ENCODE data around the gene PCDHGB7. TPM values are rescaled to one million over a fixed set of nuclear protein-coding genes. Genes with fewer than 3 reads are reported as not detected.

Gene PCDHGB7
- polyA plus RNA-seq, 1 of the 3 experiments (the other 2 are of a cell fraction): 19.1 TPM

DNA sequence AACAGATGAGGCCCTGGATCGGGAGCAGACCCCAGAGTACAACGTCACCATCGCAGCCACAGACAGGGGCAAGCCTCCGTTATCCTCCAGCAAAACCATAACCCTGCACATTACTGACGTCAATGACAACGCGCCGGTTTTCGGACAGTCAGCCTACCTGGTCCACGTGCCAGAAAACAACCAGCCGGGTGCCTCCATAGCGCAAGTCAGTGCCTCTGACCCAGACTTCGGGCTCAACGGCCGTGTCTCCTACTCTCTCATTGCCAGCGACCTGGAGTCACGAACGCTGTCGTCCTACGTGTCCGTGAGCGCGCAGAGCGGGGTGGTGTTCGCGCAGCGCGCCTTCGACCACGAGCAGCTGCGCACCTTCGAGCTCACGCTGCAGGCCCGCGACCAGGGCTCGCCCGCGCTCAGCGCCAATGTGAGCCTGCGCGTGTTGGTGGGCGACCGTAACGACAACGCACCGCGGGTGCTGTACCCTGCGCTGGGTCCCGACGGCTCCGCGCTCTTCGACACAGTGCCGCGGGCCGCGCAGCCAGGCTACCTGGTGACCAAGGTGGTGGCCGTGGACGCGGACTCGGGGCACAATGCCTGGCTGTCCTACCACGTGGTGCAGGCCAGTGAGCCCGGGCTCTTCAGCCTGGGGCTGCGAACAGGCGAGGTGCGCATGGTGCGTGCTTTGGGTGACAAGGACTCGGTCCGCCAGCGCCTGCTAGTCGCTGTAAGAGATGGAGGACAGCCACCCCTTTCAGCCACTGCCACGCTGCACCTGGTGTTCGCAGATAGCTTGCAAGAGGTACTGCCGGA lies 1.8 kb downstream of the PCDHGB7 start:
- no peak for DNase-seq
- H3K4me2 ChIP-seq: no peak overlapping the region
- H3K4me1 ChIP-seq (ENCODE audit: control insufficient read depth in 1 of 2, insufficient read depth in 2 of 2, low read depth in 1 of 2, low read length in 1 of 2): no peaks in the 10 kb centered on the region; a peak in 1 of 4 replicates
- no peaks in the 10 kb centered on the region for H3K27me3 ChIP-seq (ENCODE audit: insufficient read depth)
- ChIA-PET CTCF (interaction anchor here (1.3 to 1.7 kb wide), 2 partner anchors 141 to 145 kb away, joined by 3 to 5 read pairs; no protein-coding TSS in a partner anchor), POLR2A (no interaction called here)
- peaks cover 18% of the 10 kb centered on the region; the same call in 1 of the 2 replicates for H3K79me2 ChIP-seq (ENCODE audit: insufficient read depth)
- 96% methylated on average over 48 of the region's 74 CpGs for WGBS (ENCODE audit: low lambda C conversion rate)
- H3K9me3 ChIP-seq: 0 out of 2 replicates have a peak, but pooled peaks cover 7% of the 10 kb centered on the region
- H3K9ac ChIP-seq: no peak overlapping the region
- peaks cover 4% of the 10 kb centered on the region for H3F3A ChIP-seq (replicated peaks; ENCODE audit: insufficient read depth)
- H3K4me3 ChIP-seq (ENCODE audit: low read depth in 2 of 2, low read length in 1 of 2): peak overlapping the region in 1 of 2 experiments; percentile 56; a peak in 1 of 4 replicates
- H3K9me2 ChIP-seq: no peaks in the 10 kb centered on the region
- H2AFZ ChIP-seq (ENCODE audit: low read depth): no peak overlapping the region
- H3K36me3 ChIP-seq (replicated peaks in 1 of 2; ENCODE audit: control insufficient read depth in 1 of 2, insufficient read depth in 2 of 2, low read length in 1 of 2): peaks cover 3 to 41% of the 10 kb centered on the region in 2 experiments
- TF ChIP-seq RCOR1 (IDR thresholded peaks at IDR 0.05; ENCODE audit: low read length) (no peak), FOXM1 (IDR thresholded peaks at IDR 0.05; ENCODE audit: low read depth) (no peak), JUND (IDR thresholded peaks at IDR 0.05) (no peak), ELF1 (IDR thresholded peaks at IDR 0.05) (no peak), RAD21 (IDR thresholded peaks at IDR 0.05; ENCODE audit: low read length) (no peak), RXRA (IDR thresholded peaks at IDR 0.05; ENCODE audit: borderline replicate concordance, low read depth) (no peak), EP300 (IDR thresholded peaks at IDR 0.05; ENCODE audit: borderline replicate concordance in 1 of 2, low read depth in 1 of 2, low read length in 1 of 2) (no peak), GATA2 (CRISPR knock-in tag; IDR thresholded peaks at IDR 0.05) (no peak), NRF1 (IDR thresholded peaks at IDR 0.05; ENCODE audit: low read depth, low read length) (no peak), YY1 (IDR thresholded peaks at IDR 0.05; ENCODE audit: low read depth) (no peak), RFX5 (IDR thresholded peaks at IDR 0.05; ENCODE audit: low read length) (no peak)
- TF ChIP-seq, protein P1, sequence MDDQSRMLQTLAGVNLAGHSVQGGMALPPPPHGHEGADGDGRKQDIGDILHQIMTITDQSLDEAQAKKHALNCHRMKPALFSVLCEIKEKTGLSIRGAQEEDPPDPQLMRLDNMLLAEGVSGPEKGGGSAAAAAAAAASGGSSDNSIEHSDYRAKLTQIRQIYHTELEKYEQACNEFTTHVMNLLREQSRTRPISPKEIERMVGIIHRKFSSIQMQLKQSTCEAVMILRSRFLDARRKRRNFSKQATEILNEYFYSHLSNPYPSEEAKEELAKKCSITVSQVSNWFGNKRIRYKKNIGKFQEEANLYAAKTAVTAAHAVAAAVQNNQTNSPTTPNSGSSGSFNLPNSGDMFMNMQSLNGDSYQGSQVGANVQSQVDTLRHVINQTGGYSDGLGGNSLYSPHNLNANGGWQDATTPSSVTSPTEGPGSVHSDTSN (IDR thresholded peaks at IDR 0.05): no peak
- TF ChIP-seq, protein P2, sequence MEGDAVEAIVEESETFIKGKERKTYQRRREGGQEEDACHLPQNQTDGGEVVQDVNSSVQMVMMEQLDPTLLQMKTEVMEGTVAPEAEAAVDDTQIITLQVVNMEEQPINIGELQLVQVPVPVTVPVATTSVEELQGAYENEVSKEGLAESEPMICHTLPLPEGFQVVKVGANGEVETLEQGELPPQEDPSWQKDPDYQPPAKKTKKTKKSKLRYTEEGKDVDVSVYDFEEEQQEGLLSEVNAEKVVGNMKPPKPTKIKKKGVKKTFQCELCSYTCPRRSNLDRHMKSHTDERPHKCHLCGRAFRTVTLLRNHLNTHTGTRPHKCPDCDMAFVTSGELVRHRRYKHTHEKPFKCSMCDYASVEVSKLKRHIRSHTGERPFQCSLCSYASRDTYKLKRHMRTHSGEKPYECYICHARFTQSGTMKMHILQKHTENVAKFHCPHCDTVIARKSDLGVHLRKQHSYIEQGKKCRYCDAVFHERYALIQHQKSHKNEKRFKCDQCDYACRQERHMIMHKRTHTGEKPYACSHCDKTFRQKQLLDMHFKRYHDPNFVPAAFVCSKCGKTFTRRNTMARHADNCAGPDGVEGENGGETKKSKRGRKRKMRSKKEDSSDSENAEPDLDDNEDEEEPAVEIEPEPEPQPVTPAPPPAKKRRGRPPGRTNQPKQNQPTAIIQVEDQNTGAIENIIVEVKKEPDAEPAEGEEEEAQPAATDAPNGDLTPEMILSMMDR (IDR thresholded peaks at IDR 0.05): no peak
- no peaks in the 10 kb centered on the region for H4K20me1 ChIP-seq (ENCODE audit: insufficient read depth)
- H3K27ac ChIP-seq (ENCODE audit: low read depth in 2 of 2, low read length in 1 of 2): no peak overlapping the region

DNA sequence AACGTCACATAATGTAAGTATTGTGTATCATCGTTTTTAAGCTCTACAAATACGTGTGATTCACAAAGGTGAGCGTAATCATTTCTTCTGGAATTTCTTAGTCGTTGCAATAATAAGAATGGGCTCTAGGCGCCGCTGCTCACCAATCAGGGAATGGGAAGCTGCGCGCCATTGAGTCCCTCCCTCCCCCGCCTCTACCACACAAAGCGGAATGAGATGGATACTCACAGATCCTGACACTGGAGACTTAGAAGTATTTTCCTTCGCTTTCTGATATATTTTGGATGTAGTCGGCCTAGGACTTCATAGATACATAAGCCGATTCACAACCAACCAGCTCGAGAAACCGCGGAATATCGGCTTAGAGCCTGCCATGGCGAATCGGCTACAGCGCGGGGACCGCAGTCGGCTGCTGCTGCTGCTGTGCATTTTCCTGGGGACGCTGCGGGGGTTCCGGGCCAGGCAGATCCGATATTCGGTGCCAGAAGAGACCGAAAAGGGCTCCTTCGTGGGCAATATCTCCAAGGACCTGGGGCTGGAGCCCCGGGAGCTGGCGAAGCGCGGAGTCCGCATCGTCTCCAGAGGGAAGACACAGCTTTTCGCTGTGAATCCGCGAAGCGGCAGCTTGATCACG lies 3.5 kb downstream of the PCDHGB7 start, which contains the start of gene PCDHGA11:
Gene PCDHGA11 (plus strand): TSS at position 197 of the 634 bp plus-strand sequence. CDS start 177 bp downstream, at position 374.
- no peaks in the 10 kb centered on the region for H3K27me3 ChIP-seq (ENCODE audit: insufficient read depth)
- ChIA-PET POLR2A (no interaction called here), CTCF (interaction anchor here (0.9 to 2.7 kb wide), 6 partner anchors 17 to 197 kb away, joined by 3 to 10 read pairs (median 6); partner anchors contain the start of gene PCDHB14)
- peaks cover 3 to 57% of the 10 kb centered on the region in 2 experiments for H3K36me3 ChIP-seq (replicated peaks in 1 of 2; ENCODE audit: control insufficient read depth in 1 of 2, insufficient read depth in 2 of 2, low read length in 1 of 2)
- H3K9me2 ChIP-seq: no peaks in the 10 kb centered on the region
- H3K4me2 ChIP-seq: no peak within 1 kb of the TSS
- H4K20me1 ChIP-seq (ENCODE audit: insufficient read depth): no peaks in the 10 kb centered on the region
- H3F3A ChIP-seq (replicated peaks; ENCODE audit: insufficient read depth): peaks cover 4% of the 10 kb centered on the region
- WGBS (ENCODE audit: low lambda C conversion rate): 93% methylated on average over 42 of the region's 42 CpGs
- H3K27ac ChIP-seq (ENCODE audit: low read depth in 2 of 2, low read length in 1 of 2): no peak within 1 kb of the TSS
- DNase-seq: no peak
- H2AFZ ChIP-seq (ENCODE audit: low read depth): no peak within 1 kb of the TSS
- no peaks in the 10 kb centered on the region; a peak in 1 of 4 replicates for H3K4me1 ChIP-seq (ENCODE audit: control insufficient read depth in 1 of 2, insufficient read depth in 2 of 2, low read depth in 1 of 2, low read length in 1 of 2)
- H3K9me3 ChIP-seq: peaks cover 22% of the 10 kb centered on the region
- peaks cover 23% of the 10 kb centered on the region for H3K79me2 ChIP-seq (ENCODE audit: insufficient read depth)
- peak within 1 kb of the TSS in 1 of 2 experiments; percentile 22; a peak in 1 of 4 replicates for H3K4me3 ChIP-seq (ENCODE audit: low read depth in 2 of 2, low read length in 1 of 2)
- no peak within 1 kb of the TSS for H3K9ac ChIP-seq
- TF ChIP-seq, protein P3, sequence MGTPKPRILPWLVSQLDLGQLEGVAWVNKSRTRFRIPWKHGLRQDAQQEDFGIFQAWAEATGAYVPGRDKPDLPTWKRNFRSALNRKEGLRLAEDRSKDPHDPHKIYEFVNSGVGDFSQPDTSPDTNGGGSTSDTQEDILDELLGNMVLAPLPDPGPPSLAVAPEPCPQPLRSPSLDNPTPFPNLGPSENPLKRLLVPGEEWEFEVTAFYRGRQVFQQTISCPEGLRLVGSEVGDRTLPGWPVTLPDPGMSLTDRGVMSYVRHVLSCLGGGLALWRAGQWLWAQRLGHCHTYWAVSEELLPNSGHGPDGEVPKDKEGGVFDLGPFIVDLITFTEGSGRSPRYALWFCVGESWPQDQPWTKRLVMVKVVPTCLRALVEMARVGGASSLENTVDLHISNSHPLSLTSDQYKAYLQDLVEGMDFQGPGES (IDR thresholded peaks at IDR 0.05; ENCODE audit: low read depth, low read length): no peak
- TF ChIP-seq YY1 (IDR thresholded peaks at IDR 0.05; ENCODE audit: low read depth) (no peak), SIN3A (IDR thresholded peaks at IDR 0.05; ENCODE audit: borderline replicate concordance, low read depth, low read length) (no peak), POLR2AphosphoS5 (IDR thresholded peaks at IDR 0.05; ENCODE audit: low read depth, low read length) (no peak), RAD21 (IDR thresholded peaks at IDR 0.05; ENCODE audit: low read length) (no peak), TEAD4 (IDR thresholded peaks at IDR 0.05; ENCODE audit: borderline replicate concordance, insufficient read depth) (no peak), EP300 (IDR thresholded peaks at IDR 0.05; ENCODE audit: borderline replicate concordance in 1 of 2, low read depth in 1 of 2, low read length in 1 of 2) (no peak)
- TF ChIP-seq, protein P2 (IDR thresholded peaks at IDR 0.05): no peak
- TF ChIP-seq, protein P1 (IDR thresholded peaks at IDR 0.05): no peak
